Stimulated activated memory B cell treated with anti-CD40 and anti-IgM and Interleukin-4, amounts not matched to agents 10 μg/mL and 1 μg/mL and 100 μg/mL, for 72 hours (primary cell): ENCODE measurements around the gene ZBTB8A.
"Not testable (repeated sequence)": the region's sequence is repeated elsewhere in the genome, so short reads cannot be mapped to it uniquely, and the experiment has no call there.

ENCODE experiments used
- ATAC-seq: fragments of 150-1000 bp; cut with Tn5 transposase; 2 replicates; pipeline ENCODE4 v1.10.0; 2021
- H3K27ac Mint-ChIP-seq: one replicate; pipeline ENCODE4 v1.8.0; 2022; ENCODE audit warnings: mild to moderate bottlenecking, mixed read lengths
- H3K27me3 Mint-ChIP-seq: one replicate; pipeline ENCODE4 v1.8.0; 2022; ENCODE audit warnings: mixed read lengths
- H3K36me3 Mint-ChIP-seq: one replicate; pipeline ENCODE4 v1.8.0; 2022; ENCODE audit warnings: mixed read lengths
- H3K4me1 Mint-ChIP-seq: one replicate; pipeline ENCODE4 v1.8.0; 2022; ENCODE audit warnings: mixed read lengths
- H3K4me3 Mint-ChIP-seq: one replicate; pipeline ENCODE4 v1.8.0; 2022; ENCODE audit warnings: mild to moderate bottlenecking, moderate library complexity, mixed read lengths
- H3K9me3 Mint-ChIP-seq: one replicate; pipeline ENCODE4 v1.8.0; 2022; ENCODE audit warnings: mixed read lengths

Gene ZBTB8A

GRCh38 chr1:32622806-32623681 lies 83.8 kb downstream of the ZBTB8A start:
- Mint-ChIP-seq H3K27me3 (no peaks in the 10 kb centered on the region), H3K4me3 (no peak overlapping the region), H3K4me1 (peaks cover 32% of the 10 kb centered on the region), H3K27ac (peak overlapping the region; percentile 53), H3K36me3 (peaks cover 61% of the 10 kb centered on the region), H3K9me3 (peaks cover 2% of the 10 kb centered on the region)
- peak; percentile 53 for ATAC-seq

GRCh38 chr1:32623775-32624174 lies 84.5 kb downstream of the ZBTB8A start:
- H3K36me3 Mint-ChIP-seq: peaks cover 62% of the 10 kb centered on the region
- no peaks in the 10 kb centered on the region for H3K27me3 Mint-ChIP-seq
- H3K4me3 Mint-ChIP-seq: no peak overlapping the region
- H3K4me1 Mint-ChIP-seq: peaks cover 37% of the 10 kb centered on the region
- peak overlapping the region; percentile 53 for H3K27ac Mint-ChIP-seq
- H3K9me3 Mint-ChIP-seq: peaks cover 2% of the 10 kb centered on the region
- no peak for ATAC-seq

GRCh38 chr1:32626176-32626575 lies 86.9 kb downstream of the ZBTB8A start:
- H3K4me3 Mint-ChIP-seq: no peak overlapping the region
- H3K36me3 Mint-ChIP-seq: peaks cover 61% of the 10 kb centered on the region
- peaks cover 2% of the 10 kb centered on the region for H3K9me3 Mint-ChIP-seq
- no peak for ATAC-seq
- peaks cover 37% of the 10 kb centered on the region for H3K4me1 Mint-ChIP-seq
- no peak overlapping the region for H3K27ac Mint-ChIP-seq
- H3K27me3 Mint-ChIP-seq: no peaks in the 10 kb centered on the region

GRCh38 chr1:32627596-32628162 lies 88.5 kb downstream of the ZBTB8A start:
- ATAC-seq: peak; percentile 75
- peaks cover 52% of the 10 kb centered on the region for H3K36me3 Mint-ChIP-seq

GRCh38 chr1:32630173-32630572 lies 90.9 kb downstream of the ZBTB8A start:
- ATAC-seq, H3K9me3 Mint-ChIP-seq, H3K27ac Mint-ChIP-seq, H3K4me3 Mint-ChIP-seq, H3K27me3 Mint-ChIP-seq: not testable (repeated sequence)
- Mint-ChIP-seq H3K4me1 (peaks cover 17% of the 10 kb centered on the region), H3K36me3 (peaks cover 38% of the 10 kb centered on the region)

More at GRCh38 chr1:32627596-32628162, 88.5 kb downstream of the ZBTB8A start:
- H3K27ac Mint-ChIP-seq: peak overlapping the region; percentile 89
- peaks cover 35% of the 10 kb centered on the region for H3K4me1 Mint-ChIP-seq
- peak overlapping the region; percentile 66 for H3K4me3 Mint-ChIP-seq
- peaks cover 2% of the 10 kb centered on the region for H3K9me3 Mint-ChIP-seq
- no peaks in the 10 kb centered on the region for H3K27me3 Mint-ChIP-seq

- peaks cover 44% of the 10 kb centered on the region for H3K36me3 Mint-ChIP-seq
- H3K27me3 Mint-ChIP-seq: no peaks in the 10 kb centered on the region
- H3K27ac Mint-ChIP-seq: no peak overlapping the region
- H3K4me3 Mint-ChIP-seq: no peak overlapping the region
- H3K9me3 Mint-ChIP-seq: no peaks in the 10 kb centered on the region
- peaks cover 20% of the 10 kb centered on the region for H3K4me1 Mint-ChIP-seq
- no peak for ATAC-seq
Observed at GRCh38 chr1:32632829-32633228, 93.6 kb downstream of the ZBTB8A start.

- Mint-ChIP-seq H3K27me3 (no peaks in the 10 kb centered on the region), H3K4me3 (no peak overlapping the region), H3K27ac (no peak overlapping the region)
Observed at GRCh38 chr1:32635508-32636277, 96.5 kb downstream of the ZBTB8A start.

GRCh38 chr1:32636914-32637645 lies 97.9 kb downstream of the ZBTB8A start:
- H3K4me3 Mint-ChIP-seq: no peak overlapping the region
- H3K4me1 Mint-ChIP-seq: peaks cover 13% of the 10 kb centered on the region
- H3K9me3 Mint-ChIP-seq: no peaks in the 10 kb centered on the region
- no peaks in the 10 kb centered on the region for H3K27me3 Mint-ChIP-seq
- H3K36me3 Mint-ChIP-seq: peaks cover 34% of the 10 kb centered on the region
- no peak for ATAC-seq
- H3K27ac Mint-ChIP-seq: no peak overlapping the region

More at GRCh38 chr1:32635508-32636277, 96.5 kb downstream of the ZBTB8A start:
- Mint-ChIP-seq H3K9me3 (no peaks in the 10 kb centered on the region), H3K36me3 (peaks cover 34% of the 10 kb centered on the region), H3K4me1 (peaks cover 13% of the 10 kb centered on the region)
- no peak for ATAC-seq

- peaks cover 20% of the 10 kb centered on the region for H3K36me3 Mint-ChIP-seq
- no peaks in the 10 kb centered on the region for H3K27me3 Mint-ChIP-seq
- ATAC-seq: no peak
- H3K4me1 Mint-ChIP-seq: peaks cover 13% of the 10 kb centered on the region
- no peak overlapping the region for H3K4me3 Mint-ChIP-seq
- no peaks in the 10 kb centered on the region for H3K9me3 Mint-ChIP-seq
- H3K27ac Mint-ChIP-seq: no peak overlapping the region
Observed at GRCh38 chr1:32639489-32640075, 100.4 kb downstream of the ZBTB8A start.

- not testable (repeated sequence) for H3K27me3 Mint-ChIP-seq, H3K4me1 Mint-ChIP-seq, H3K4me3 Mint-ChIP-seq, ATAC-seq, H3K9me3 Mint-ChIP-seq, H3K36me3 Mint-ChIP-seq, H3K27ac Mint-ChIP-seq
Observed at GRCh38 chr1:32642292-32642827, 103.1 kb downstream of the ZBTB8A start.

GRCh38 chr1:32644426-32644825 lies 105.2 kb downstream of the ZBTB8A start:
- Mint-ChIP-seq H3K27ac (no peak overlapping the region), H3K4me1 (peaks cover 22% of the 10 kb centered on the region), H3K9me3 (no peaks in the 10 kb centered on the region), H3K36me3 (no peaks in the 10 kb centered on the region), H3K4me3 (no peak overlapping the region), H3K27me3 (no peaks in the 10 kb centered on the region)
- no peak for ATAC-seq

GRCh38 chr1:32647308-32648134 lies 108.3 kb downstream of the ZBTB8A start:
- H3K27ac Mint-ChIP-seq: peak overlapping the region; percentile 97
- H3K27me3 Mint-ChIP-seq: no peaks in the 10 kb centered on the region
- no peaks in the 10 kb centered on the region for H3K9me3 Mint-ChIP-seq
- H3K4me1 Mint-ChIP-seq: peaks cover 31% of the 10 kb centered on the region
- peaks cover 8% of the 10 kb centered on the region for H3K36me3 Mint-ChIP-seq
- no peak for ATAC-seq
- H3K4me3 Mint-ChIP-seq: peak overlapping the region; percentile 55

- peak within 1 kb of the TSS; percentile 81 for H3K4me3 Mint-ChIP-seq
- peak; percentile 89 for ATAC-seq
- peaks cover 24% of the 10 kb centered on the region for H3K36me3 Mint-ChIP-seq
- peak within 1 kb of the TSS; percentile 97 for H3K27ac Mint-ChIP-seq
- no peaks in the 10 kb centered on the region for H3K27me3 Mint-ChIP-seq
- H3K4me1 Mint-ChIP-seq: peaks cover 54% of the 10 kb centered on the region
- H3K9me3 Mint-ChIP-seq: no peaks in the 10 kb centered on the region
Observed at GRCh38 chr1:32650248-32650751, 111.1 kb downstream of the ZBTB8A start, which contains the start of gene ZBTB8OS. Gene ZBTB8OS, minus strand, starts transcription at chr1:32650550. Its CDS starts 21 bp downstream, at chr1:32650529.
